GM19023 (cell line): ENCODE measurements around the gene NCK2.
A peak's percentile ranks its signal among the peaks of the same experiment; 100 is the strongest.

Experiments used
- ATAC-seq: cut with Tn5 transposase; IDR thresholded peaks from one replicate; pipeline ENCODE4 v1.9.1; 2021; ENCODE audit warnings: mild to moderate bottlenecking, moderate library complexity; ENCODE audit not compliant: unreplicated experiment

The NCK2 gene

DNA sequence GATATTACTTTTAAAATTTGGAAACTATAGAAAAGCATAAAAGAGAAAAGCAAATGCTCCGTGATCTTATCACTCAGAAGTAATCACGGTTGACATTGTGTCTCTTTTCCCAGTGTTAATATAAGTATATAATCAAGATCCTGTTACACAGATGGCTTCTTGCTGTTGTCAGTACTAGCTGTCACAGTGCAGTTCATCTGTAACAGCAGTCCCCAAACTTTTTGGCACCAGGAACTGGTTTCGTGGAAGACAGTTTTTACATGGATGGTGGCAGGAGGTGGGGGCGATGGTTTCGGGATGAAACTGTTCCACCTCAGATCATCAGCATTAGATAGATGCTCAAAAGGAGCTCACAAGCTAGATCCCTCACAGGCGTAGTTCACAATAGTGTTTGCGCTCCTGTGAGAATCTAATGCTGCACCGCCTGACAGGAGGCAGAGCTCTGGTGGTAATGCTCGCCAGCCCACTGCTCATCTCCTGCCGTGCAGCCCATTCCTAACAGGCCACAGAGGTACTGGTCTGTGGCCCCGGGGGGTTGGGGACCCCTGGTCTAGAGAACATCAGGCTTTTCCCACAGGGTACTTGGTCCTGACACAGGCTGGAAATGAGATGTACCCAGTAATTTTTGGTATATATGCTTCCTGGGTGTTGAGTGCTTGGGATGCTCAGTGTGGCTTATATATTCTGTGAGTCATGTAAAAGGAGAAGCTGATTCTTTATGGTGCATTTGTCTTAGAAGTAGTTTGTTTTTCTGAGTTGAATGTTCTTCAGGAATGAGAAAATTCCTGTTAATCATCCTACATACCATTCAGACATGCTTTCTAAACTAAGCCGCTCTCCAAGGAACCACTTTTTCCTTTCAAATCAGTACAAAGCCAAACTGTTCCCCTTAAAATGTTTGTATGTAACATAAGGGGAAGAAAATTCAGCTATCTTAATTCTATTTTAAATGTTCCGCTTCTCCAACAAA lies 121.8 kb downstream of the NCK2 start:
- ATAC-seq: no peak

DNA sequence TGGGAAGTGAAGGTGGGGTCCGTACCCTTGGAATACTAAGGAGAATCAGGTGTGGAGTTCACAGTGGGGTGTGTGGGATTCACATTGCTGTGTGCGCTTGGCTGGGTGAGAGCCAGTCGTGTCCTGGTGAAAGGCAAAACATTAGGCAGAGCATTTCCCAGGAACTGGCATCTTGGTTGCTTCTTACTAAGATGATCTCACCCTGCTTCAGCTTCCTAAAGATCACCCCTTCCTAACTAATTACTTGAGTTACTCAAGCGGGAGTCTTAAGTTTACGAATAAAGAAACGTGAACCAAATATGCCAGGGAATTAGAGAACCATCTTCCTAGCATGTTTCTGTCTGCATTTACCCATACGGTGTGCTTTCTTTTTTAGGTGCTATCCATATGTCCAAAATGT lies 122.9 kb downstream of the NCK2 start:
- no peak for ATAC-seq

DNA sequence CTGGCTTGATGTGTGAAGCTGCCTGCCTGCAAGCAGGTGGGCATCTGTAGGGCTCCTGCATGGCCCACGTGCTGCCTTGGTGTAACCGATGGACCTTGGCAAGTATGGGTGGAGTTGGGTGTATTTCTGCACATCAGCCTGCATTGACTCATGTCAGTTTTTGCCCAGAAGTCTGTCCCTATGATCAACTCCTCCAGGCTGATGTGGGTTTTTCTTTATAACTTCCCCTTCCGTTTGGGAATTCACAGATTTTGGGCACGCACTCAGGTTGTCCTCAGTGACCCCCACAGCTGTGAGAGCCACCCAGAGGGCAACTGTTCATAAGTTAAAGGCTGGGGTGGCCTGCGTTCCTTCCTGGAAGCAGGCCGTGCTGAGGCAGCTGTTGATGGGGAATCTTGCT lies 123.3 kb downstream of the NCK2 start:
- ATAC-seq: no peak

DNA sequence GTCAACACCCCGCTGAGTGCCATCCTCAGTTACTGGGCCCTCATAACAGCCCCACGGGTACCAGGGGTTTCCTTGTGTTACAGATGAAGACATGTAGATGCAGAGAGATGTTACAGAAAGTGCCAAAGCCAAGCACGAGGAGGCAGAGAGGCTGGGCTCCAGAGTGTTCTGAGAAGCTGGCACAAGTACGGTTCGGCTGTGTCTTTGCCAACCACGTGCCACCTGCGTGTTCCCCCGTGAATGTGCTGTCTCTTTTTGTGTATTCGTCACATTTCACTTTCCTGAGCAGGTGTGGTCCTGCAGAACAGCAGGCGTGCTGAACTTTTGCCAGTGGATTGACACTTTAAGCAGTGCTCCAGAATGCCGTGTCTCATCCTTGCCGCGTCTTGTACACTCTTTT lies 124.6 kb downstream of the NCK2 start:
- ATAC-seq: no peak

DNA sequence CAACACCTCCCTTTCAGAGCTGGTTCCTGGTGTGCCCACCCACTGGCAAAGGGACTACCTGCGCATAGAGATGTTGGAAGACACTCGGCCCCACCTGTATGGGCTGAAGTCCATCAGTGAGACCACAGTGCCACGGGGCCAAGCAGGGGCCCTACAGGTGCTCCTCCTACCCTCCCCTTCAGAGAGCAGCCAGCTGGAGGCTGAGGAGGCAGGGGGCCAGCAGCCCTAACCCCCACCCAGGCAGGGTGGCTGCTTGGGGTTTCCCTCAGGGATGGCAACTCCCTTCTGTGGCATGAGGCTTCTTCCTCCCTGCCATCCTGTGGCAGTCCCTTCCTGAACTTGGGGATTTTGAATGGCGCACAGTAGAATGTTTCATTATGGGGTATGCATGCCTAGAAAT lies 125.3 kb downstream of the NCK2 start:
- no peak for ATAC-seq

DNA sequence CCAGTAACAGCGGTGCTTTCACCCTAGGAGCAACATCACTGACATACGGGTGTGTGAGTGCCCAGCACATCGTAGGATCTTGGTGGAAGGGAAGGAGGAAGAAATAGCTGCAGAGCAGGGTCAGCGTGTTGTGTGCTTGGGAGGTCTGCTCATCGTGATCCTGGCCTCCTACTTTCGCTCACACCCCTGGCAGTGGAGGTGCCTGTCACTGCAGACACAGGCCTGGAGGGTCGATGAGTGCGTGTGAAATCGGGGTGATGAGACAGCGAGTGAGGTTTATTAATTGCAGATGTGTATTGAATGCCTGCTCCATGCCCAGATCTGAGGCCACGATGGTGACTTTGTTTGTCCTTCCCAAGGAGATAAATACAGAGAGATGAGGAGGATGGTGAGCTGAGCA lies 126.1 kb downstream of the NCK2 start:
- ATAC-seq: no peak

DNA sequence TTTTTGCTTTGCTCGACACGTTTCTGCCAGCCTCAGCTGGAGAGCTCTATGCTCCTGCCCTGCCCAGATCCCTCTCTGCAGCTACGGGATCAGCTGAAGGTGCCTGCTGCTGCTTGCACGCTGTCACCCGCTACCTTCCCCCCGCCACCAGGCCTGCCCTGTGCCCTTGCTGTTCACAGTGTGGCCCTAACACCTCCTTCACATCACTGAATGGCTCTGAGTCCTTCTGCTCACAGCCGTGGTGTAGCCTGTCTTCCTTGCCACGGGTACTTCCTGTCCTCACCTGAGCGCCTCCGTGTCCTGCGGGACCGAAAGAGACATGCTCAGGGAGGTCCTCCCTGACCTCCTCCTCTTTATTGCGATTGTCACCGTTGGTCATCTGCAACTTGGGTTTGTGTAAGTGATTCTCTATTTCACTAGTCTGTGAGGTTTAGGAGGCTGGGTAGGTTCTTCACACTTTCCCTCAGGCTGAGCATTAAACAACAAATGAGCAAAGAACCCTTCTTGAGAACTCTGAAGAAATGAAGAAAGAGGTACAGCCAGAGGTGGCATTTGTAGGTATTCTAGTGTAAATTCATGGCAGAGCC lies 127.5 kb downstream of the NCK2 start:
- ATAC-seq: no peak

DNA sequence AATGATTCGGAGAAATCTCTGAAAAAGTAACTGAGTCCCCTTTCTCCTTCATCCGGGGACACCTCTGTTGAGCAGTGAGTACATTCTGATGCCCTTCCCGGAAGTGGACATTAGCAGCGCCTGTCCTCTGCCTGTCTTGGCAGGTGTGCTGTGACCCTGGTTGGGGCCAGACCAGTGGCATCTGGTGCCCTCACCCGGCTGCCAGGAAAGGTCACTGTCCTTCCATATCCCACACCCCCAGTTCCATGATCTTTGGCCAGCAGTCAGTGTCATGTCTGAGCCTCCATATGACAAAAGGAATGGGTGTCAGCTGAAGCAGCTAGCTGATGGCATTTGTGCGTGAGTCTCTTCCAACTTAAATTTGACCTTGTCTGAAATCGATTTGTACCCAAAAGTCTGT lies 128.1 kb downstream of the NCK2 start:
- ATAC-seq: no peak

DNA sequence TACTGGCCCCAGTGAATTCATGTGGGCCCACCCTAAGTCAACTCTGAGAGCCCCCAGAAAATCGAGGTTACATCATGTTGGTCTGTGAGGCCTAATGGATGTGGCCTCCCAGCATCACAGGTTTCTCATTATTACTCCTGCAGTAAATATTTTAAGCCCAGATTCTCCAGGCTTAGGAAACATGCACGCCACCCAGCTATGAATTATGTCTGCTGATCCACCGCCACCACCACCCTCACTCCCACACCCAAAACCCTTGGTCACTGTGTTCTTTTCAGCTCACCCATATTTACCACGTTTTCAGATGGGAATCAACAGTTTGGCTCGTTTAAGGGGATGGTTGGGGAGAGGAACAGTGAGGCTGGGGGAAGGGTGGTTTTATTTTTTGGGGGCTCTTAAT lies 128.6 kb downstream of the NCK2 start:
- no peak for ATAC-seq

DNA sequence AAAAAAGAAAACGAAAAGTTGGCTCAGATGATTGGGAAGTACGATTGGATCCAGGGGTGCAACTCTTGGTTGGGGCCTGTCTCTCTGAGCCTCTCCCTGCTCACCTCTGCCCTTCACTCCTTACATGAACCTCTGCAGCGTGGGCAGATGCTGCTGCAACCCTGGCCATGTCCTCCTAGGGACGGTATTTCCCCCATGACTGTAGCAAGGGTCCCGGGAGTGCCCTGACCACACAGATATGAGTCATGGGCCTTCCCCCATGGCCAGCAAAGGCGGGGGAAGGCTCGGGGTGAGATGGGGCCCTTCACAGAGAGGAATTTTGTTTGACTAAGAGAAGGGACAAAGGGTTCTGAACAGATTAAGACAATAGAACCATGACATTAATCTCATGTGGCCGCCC lies 129.0 kb downstream of the NCK2 start:
- ATAC-seq: peak; percentile 93

DNA sequence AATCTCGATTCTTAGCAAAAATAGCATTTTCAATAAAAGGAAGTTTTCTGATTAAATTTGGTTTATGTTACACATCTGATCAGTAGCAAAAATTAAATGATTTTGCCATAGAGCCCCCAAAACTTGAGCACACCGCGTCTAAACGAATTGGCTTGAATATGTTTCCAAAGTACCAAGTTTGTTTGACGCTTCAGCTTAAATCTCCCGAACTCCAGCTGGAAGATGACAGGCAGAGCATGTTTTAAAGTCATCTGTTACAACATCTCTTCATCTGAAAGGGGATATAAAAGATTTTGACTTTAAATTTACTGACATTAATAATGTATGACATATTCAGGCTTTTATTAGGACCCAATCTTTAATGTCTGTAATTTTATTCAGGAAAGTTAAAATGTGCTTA lies 129.8 kb downstream of the NCK2 start:
- no peak for ATAC-seq

DNA sequence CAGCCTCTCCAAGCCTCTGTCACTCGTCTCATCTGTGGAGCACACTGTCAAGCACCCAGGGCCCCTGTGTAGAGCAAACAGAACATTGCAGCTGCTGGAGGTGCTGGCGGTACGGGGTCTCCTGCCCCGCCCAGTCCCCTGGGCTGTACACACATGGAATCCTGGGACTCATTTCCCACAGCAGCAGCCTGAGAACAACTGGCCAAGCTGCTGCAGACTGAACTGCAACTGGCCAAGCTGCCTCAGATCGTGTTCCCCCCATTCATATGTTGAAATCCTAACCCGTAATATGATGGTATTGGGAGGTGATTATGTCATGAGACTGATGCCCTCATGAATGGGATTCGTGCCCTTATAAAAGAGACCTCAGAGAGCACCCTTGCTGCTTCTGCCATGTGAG lies 130.5 kb downstream of the NCK2 start:
- no peak for ATAC-seq

DNA sequence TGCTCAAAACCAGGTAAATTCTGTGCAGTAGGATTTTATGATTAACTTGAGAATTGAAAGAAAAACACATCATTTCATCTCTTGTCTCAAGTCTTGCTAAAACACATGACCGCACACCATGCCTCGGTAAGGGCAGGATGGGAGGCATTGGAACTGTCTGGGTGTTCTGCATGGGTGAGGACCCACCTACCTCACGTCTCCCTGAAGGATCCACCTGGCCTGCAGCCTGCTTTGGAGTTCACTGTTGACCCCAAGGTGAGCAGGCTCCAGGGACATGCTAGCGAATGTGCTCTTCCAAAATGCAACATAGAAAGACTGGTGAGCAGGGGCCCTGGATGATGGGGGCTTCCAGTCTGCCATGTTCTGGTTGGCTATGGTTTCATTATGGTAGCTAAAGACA lies 131.5 kb downstream of the NCK2 start:
- ATAC-seq: no peak

DNA sequence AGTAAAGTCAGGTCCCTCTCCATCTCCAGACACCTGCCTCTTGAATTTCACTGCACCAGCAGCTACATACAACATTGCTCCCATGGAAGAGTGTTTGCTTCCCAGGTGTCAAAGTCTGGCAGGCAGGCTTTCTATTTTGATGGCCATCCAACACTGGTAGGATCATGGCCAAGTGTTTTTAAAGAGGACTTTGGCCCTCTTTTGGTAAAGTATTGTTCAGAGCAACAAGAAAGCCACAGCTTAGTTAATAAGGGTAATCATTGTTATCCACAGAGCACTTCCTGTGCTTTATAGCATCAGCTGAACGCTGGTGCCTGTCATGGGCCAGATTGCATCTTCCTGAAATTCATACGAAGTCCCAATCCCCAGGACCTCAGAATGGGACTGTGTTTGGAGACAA lies 133.2 kb downstream of the NCK2 start:
- no peak for ATAC-seq

DNA sequence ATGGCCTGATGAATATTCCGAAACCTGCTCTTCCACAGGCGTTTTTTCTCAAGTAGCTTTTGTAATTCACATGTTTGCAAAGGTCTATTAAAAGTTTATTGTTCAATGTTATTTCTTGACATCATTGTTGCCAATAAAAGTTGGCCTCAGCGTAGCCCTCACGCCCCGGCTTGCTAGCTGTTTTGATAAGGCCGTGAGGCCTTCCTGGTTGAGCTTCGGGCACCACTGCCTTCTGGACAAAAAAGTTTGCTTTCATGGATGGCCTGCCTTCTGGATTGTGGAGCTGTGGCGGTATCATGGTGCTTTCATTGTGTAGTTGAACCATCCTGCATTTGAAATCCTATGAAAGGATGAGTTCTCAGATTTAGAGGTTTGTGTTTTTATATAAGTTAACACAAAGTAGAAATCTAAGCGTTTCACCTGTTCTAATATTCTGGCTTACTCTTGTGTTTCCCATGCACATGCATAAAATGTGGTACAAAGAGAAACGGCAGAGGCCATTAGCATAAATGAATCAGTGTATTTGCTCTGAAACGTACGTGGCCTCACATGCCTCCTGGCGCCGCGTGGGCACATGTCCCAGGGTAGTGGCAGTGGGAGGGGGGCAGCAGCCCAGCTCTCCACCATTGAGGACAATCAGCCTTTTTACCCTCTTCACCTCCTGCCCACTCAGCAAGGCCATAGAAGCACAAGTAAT lies 134.5 kb downstream of the NCK2 start:
- no peak for ATAC-seq

DNA sequence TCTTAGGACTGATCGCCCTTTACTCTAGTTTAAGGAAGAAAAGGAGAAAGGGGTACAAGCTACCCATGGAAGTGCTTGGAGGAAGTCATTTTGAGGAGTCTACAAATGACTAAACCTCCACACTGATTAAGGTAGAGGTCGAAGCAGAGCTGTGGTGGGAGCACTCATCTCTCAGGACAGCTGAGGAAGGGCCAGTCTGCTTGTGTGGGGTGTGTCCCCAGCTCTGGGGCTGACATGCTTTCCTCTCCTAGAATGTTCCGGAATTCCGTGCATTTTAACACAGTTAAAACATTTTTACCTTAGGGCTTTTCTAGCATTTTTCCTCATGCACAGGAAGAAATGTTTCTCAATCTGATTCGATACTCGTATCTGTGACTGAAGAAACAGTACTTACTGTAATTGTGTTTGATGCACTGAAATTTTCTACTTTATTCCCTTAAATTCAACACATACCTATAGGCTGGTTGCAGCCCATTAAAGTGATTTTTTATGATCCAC lies 135.1 kb downstream of the NCK2 start:
- ATAC-seq: no peak

DNA sequence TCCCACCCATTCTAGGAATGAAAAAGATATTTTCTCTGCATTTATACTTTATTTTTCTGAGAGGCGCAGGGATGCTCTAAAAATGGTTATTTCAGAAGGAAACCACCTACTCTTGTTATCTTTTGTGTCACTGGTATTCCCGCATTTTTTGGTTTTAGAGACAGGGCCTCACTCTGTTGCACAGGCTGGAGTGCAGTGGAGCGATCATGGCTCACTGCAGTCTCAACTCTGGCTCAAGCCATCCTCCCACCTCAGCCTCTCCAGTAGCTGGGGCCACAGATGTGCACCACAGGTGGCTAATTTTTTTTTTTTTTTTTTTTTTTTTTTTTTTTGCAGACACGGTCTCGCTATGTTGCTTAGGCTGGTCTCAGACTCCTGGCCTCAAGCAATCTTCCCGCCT lies 135.9 kb downstream of the NCK2 start:
- ATAC-seq: no peak

DNA sequence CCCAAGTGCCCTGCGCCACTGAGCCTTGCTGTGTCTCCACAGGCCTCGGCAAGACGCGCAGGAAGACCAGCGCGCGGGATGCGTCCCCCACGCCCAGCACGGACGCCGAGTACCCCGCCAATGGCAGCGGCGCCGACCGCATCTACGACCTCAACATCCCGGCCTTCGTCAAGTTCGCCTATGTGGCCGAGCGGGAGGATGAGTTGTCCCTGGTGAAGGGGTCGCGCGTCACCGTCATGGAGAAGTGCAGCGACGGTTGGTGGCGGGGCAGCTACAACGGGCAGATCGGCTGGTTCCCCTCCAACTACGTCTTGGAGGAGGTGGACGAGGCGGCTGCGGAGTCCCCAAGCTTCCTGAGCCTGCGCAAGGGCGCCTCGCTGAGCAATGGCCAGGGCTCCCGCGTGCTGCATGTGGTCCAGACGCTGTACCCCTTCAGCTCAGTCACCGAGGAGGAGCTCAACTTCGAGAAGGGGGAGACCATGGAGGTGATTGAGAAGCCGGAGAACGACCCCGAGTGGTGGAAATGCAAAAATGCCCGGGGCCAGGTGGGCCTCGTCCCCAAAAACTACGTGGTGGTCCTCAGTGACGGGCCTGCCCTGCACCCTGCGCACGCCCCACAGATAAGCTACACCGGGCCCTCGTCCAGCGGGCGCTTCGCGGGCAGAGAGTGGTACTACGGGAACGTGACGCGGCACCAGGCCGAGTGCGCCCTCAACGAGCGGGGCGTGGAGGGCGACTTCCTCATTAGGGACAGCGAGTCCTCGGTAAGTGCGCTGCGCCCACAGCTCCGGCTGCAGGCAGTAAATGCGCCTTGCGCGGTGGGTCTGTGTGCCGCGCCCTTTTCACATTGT lies 136.8 kb downstream of the NCK2 start:
- no peak for ATAC-seq

DNA sequence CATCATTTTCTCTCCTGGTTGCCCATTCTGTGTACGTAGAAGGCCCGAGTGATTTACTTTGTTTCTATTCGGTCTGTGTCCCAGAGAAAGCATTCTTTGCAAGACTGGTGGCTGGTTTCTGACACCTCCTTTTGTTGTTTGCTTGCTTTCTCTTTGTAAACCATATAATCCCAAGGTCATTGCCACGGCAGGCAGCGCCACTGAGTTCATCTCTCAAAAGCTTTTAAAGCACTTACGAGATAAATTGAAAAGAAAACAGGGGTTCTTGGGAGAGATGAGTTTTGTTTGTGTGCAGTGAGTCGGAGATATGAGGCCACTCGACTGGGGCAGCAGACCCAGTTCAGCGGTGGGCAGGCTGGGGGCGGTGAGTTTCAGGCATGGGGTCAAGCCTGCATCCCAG lies 137.6 kb downstream of the NCK2 start:
- ATAC-seq: no peak

DNA sequence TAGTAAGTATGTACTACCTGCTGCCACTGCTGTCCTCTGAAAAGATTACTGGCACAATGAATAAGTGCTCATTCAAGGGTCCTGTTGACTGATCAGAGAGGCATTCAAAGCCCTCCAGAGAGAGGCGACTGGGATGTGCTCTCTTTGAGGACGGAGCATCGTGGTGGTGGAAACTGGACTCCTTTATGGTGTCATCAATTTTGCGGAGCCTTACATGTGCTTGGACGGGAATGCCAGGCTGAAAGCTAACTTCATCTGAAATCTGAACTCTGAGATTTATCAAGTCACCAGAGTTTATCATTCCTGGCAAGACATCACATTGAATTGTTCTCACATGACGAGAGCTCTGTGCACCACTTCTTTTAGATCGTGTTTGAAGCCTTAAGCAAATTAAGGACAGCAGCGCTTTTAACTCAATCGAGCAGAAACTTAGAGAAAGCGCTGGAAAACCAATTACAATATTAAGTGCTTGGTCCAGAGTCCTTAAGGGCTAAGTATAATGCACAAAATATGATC lies 138.3 kb downstream of the NCK2 start:
- ATAC-seq: no peak
